NOMO-1 (cell line): ENCODE results near the gene SLC16A6.
"Not testable (repeated sequence)": the region's sequence is repeated elsewhere in the genome, so short reads cannot be mapped to it uniquely, and the experiment has no call there.

Source experiments
- DNase-seq, 2 experiments: peaks; one replicate each; lab custom pipeline; 2025; ENCODE audit not compliant: unreplicated experiment in 2 of 2; lab: John Stamatoyannopoulos, UW

Gene SLC16A6

GRCh38 chr17:68253426-68253825, 37.5 kb downstream of the SLC16A6 start:
- DNase-seq, result not testable (repeated sequence)

- peak in 1 of 2 experiments; percentile 8 for DNase-seq
Observed at GRCh38 chr17:68249354-68249765, 41.6 kb downstream of the SLC16A6 start.

GRCh38 chr17:68248891-68249290, 42.0 kb downstream of the SLC16A6 start:
- peak in 1 of 2 experiments; percentile 55 for DNase-seq

- DNase-seq, result no peak
Observed at GRCh38 chr17:68248199-68248825, 42.6 kb downstream of the SLC16A6 start.

GRCh38 chr17:68247445-68248198, 43.3 kb downstream of the SLC16A6 start, which contains the start of gene AMZ2:
AMZ2 (plus strand) TSS chr17:68248043; CDS start chr17:68250188, 2,145 bp downstream.
- peak; percentile 78 to 91 for DNase-seq

- DNase-seq, result no peak
Observed at GRCh38 chr17:68246271-68247028, 44.5 kb downstream of the SLC16A6 start.

- DNase-seq, result no peak
Observed at GRCh38 chr17:68239632-68240366, 51.1 kb downstream of the SLC16A6 start.

GRCh38 chr17:68238871-68239253, 52.1 kb downstream of the SLC16A6 start:
- no peak for DNase-seq

- peak in 1 of 2 experiments; percentile 25 for DNase-seq
Observed at GRCh38 chr17:68238164-68238870, 52.6 kb downstream of the SLC16A6 start.

GRCh38 chr17:68237369-68238163, 53.4 kb downstream of the SLC16A6 start:
- peak; percentile 62 to 90 for DNase-seq

GRCh38 chr17:68235336-68235791, 55.6 kb downstream of the SLC16A6 start:
- not testable (repeated sequence) for DNase-seq

- DNase-seq, result peak; percentile 40 to 59
Observed at GRCh38 chr17:68234726-68235335, 56.1 kb downstream of the SLC16A6 start.

GRCh38 chr17:68232741-68233140, 58.2 kb downstream of the SLC16A6 start:
- DNase-seq, result not testable (repeated sequence)

- DNase-seq, result no peak
Observed at GRCh38 chr17:68231541-68231940, 59.4 kb downstream of the SLC16A6 start.

GRCh38 chr17:68231131-68231530, 59.8 kb downstream of the SLC16A6 start:
- DNase-seq, result not testable (repeated sequence)

GRCh38 chr17:68229619-68230018, 61.3 kb downstream of the SLC16A6 start:
- DNase-seq, result no peak

- no peak for DNase-seq
Observed at GRCh38 chr17:68228817-68229570, 61.9 kb downstream of the SLC16A6 start.
